Astrocyte (in vitro differentiated cells and primary cell): ENCODE measurements around the gene SNCB.

Experiments used
- CTCF ChIP-seq: IDR thresholded peaks from 2 replicates; pipeline ENCODE4 v1.5.1; 2011; ENCODE audit warnings: low read depth, mild to moderate bottlenecking, inconsistent platforms, low read length, moderate library complexity; ENCODE audit not compliant: insufficient read depth
- EZH2 ChIP-seq: IDR thresholded peaks from 2 replicates; pipeline ENCODE4 v1.6.1; 2012; ENCODE audit warnings: mild to moderate bottlenecking, low read length, inconsistent platforms; ENCODE audit not compliant: insufficient read depth

- TF ChIP-seq CTCF, result no peak
- TF ChIP-seq EZH2, result no peak
Observed at GRCh38 chr5:176589039-176589769, 41.1 kb downstream of the SNCB start.
